ENCODE data around the gene LFNG. TPM values are rescaled to one million over a fixed set of nuclear protein-coding genes. Genes with fewer than 3 reads are reported as not detected.

Gene LFNG
- total RNA-seq, 1 donor from 2014 or later: 44.9 TPM

DNA sequence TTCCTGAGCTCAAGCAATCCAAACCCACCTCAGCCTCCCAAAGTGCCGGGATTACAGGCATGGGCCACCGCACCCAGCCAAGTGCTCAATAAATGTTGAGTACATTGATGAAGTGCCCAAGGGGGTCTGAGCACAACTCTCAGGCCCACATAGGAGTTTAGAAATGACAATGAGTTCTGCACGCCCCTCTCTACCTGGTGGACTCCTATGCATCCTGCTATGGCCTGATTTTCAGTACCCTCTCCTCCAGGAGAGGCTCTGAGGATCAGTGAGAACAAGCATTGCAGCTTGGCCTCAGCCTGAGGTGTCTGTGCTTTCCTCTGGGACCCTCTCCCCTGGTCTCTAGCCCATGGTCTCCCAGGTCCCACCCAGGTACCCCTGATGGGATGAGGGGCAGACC is 22.5 kb upstream of the LFNG start:
- Mint-ChIP-seq H3K4me1 (peaks cover 47% of the 10 kb centered on the region), H3K27me3 (ENCODE audit: low read depth) (no peaks in the 10 kb centered on the region), H3K27ac (ENCODE audit: unreplicated experiment) (peak overlapping the region; percentile 43), H3K4me3 (peak overlapping the region; percentile 15), H3K36me3 (ENCODE audit: low read depth) (no peaks in the 10 kb centered on the region), H3K9me3 (peaks cover 2% of the 10 kb centered on the region)
- TF ChIP-seq, protein P1, sequence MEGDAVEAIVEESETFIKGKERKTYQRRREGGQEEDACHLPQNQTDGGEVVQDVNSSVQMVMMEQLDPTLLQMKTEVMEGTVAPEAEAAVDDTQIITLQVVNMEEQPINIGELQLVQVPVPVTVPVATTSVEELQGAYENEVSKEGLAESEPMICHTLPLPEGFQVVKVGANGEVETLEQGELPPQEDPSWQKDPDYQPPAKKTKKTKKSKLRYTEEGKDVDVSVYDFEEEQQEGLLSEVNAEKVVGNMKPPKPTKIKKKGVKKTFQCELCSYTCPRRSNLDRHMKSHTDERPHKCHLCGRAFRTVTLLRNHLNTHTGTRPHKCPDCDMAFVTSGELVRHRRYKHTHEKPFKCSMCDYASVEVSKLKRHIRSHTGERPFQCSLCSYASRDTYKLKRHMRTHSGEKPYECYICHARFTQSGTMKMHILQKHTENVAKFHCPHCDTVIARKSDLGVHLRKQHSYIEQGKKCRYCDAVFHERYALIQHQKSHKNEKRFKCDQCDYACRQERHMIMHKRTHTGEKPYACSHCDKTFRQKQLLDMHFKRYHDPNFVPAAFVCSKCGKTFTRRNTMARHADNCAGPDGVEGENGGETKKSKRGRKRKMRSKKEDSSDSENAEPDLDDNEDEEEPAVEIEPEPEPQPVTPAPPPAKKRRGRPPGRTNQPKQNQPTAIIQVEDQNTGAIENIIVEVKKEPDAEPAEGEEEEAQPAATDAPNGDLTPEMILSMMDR (conservative IDR thresholded peaks at IDR 0.05): no peak
- no peak for DNase-seq (ENCODE audit: low read depth, low spot score)

DNA sequence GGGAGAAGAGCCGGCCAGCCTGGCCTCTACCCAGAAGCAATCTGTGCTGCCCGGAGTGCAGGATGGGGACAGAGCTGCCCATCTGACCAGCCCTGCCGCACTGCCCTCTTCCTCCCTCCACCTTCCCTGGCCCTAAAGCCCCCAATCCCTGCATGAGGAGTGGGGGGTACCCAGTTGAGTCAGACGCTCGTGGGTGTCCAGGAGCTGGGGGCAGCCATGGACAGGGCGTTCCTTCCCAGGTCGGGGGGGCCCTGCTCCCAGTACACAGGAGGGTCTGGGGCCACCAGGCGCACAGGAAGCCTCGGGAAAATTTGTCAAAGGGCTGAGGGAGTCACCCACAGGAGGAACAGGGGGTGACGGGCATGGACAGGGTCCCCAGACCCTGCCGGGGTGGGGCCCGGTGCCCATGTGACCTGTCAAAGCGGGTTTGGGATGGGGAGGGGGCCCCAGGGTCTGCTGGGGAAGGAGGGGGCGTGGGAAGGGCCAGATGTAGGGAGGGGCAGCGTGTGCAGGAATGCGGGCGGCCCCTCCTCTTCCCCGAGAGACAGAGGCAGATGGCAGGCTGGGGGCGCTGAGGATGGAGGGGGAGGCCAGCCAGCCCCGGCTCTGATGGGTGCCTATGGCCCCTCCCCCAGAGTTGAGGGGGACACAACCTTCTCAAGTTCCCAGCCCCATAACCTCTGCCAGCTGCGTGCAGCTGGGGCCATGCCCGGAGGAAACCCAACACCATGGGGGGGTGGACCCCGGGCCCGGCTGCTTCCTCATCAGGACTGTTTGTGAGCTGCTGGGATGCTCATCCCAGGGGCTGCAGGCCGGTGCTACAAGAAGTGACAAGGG is 21.9 kb upstream of the LFNG start:
- H3K27ac Mint-ChIP-seq (ENCODE audit: unreplicated experiment): peak overlapping the region; percentile 43
- no peak for DNase-seq (ENCODE audit: low read depth, low spot score)
- peak overlapping the region; percentile 15 for H3K4me3 Mint-ChIP-seq
- TF ChIP-seq, protein P1 (conservative IDR thresholded peaks at IDR 0.05): no peak
- no peaks in the 10 kb centered on the region for H3K36me3 Mint-ChIP-seq (ENCODE audit: low read depth)
- no peaks in the 10 kb centered on the region for H3K9me3 Mint-ChIP-seq
- H3K4me1 Mint-ChIP-seq: peaks cover 47% of the 10 kb centered on the region
- H3K27me3 Mint-ChIP-seq (ENCODE audit: low read depth): no peaks in the 10 kb centered on the region

DNA sequence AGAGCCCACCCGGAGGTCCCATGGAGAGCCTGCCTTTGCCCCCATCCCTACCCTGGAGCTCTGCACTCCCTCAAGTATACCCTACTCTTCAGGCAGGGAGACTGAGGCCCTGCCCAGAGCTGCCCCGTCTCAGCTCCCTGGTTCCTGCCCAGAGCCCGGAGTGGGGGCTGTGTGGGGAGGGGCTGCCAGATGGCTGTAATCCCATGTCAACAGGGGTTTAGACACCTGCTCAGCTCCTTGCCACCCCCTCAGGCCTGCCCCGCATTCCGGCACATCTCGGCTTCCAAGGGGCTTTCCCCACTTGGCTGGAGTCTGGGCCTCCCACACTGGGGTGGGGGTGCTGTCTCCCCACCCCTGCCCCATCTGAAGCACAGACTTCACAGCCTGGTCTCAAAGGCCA is 20.9 kb upstream of the LFNG start:
- H3K4me3 Mint-ChIP-seq: no peak overlapping the region
- H3K36me3 Mint-ChIP-seq (ENCODE audit: low read depth): no peaks in the 10 kb centered on the region
- no peaks in the 10 kb centered on the region for H3K27me3 Mint-ChIP-seq (ENCODE audit: low read depth)
- peaks cover 43% of the 10 kb centered on the region for H3K4me1 Mint-ChIP-seq
- no peak for DNase-seq (ENCODE audit: low read depth, low spot score)
- TF ChIP-seq, protein P1 (conservative IDR thresholded peaks at IDR 0.05): no peak
- no peaks in the 10 kb centered on the region for H3K9me3 Mint-ChIP-seq
- H3K27ac Mint-ChIP-seq (ENCODE audit: unreplicated experiment): no peak overlapping the region

DNA sequence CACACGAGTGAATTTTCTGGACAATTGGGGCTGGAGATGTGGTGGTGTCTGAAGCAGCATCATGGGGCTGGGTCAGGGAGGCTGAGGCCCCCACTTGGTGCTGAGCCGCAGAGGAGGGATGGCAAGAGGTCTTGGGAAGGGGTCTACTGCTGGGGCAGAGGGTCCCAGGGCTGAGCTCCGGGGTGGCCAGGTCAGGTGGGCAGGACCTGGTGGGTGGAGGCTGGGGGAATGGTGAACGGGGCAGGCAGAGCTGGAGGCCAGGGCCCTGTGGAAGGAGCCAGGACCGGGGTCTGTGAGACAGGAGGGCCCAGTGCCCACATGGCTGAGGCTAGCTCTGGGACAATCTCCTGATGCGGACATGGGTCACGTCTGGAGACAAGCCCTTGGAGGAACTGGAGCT is 20.4 kb upstream of the LFNG start:
- Mint-ChIP-seq H3K4me1 (peaks cover 43% of the 10 kb centered on the region), H3K9me3 (no peaks in the 10 kb centered on the region), H3K4me3 (no peak overlapping the region), H3K27me3 (ENCODE audit: low read depth) (no peaks in the 10 kb centered on the region), H3K27ac (ENCODE audit: unreplicated experiment) (no peak overlapping the region), H3K36me3 (ENCODE audit: low read depth) (no peaks in the 10 kb centered on the region)
- no peak for DNase-seq (ENCODE audit: low read depth, low spot score)
- TF ChIP-seq, protein P1 (conservative IDR thresholded peaks at IDR 0.05): no peak

DNA sequence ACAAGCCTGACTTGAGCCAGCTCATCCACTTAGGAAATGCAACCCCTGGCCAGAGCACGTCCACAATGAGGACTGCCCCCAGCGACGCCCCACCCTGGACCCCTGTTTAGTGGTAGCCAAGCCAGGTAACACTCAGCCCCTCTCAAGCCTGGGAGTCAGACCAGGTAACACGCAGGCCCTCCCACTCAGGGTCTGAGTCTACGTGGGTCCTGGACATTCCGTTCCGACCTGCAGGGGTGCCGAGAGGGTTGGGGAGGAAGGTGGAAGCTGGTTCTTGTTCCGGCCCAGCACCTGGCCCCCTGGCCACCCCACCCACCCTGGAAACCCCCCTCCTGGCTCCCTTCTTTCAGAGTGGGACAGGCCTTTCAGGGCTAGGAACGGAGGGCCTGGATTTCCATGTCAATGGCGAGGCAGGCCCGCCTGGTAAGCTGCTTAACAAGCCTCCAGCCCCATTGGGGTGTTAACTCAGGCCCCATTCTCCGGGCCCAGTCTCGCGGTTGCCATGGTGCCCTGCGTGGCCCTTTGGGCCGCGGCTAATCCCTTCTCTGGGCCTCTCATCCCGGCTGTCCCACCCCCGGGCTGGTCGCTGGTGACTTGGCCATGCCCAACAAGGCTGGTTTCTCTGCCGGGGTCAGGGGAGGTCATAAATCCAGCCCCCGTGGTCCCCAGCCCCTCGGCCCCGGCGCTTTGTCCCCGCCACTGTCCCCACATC is 19.7 kb upstream of the LFNG start:
- TF ChIP-seq, protein P1 (conservative IDR thresholded peaks at IDR 0.05): no peak
- H3K4me1 Mint-ChIP-seq: peaks cover 40% of the 10 kb centered on the region
- no peaks in the 10 kb centered on the region for H3K36me3 Mint-ChIP-seq (ENCODE audit: low read depth)
- H3K27ac Mint-ChIP-seq (ENCODE audit: unreplicated experiment): peak overlapping the region; percentile 81
- no peak overlapping the region for H3K4me3 Mint-ChIP-seq
- no peaks in the 10 kb centered on the region for H3K9me3 Mint-ChIP-seq
- H3K27me3 Mint-ChIP-seq (ENCODE audit: low read depth): no peaks in the 10 kb centered on the region
- DNase-seq (ENCODE audit: low read depth, low spot score): no peak
